VCaP (cell line): Measurements from ENCODE around the gene SLX4.

ENCODE experiments used
- H3K27ac ChIP-seq: fragments of 450-650 bp; 2 replicates; pipeline ENCODE4 v1.5.1; 2017
- CTCF ChIP-seq: fragments of 450-650 bp; conservative IDR thresholded peaks from 2 replicates; pipeline ENCODE4 v1.5.1; 2017; ENCODE audit warnings: mild to moderate bottlenecking, moderate library complexity

The SLX4 gene

DNA sequence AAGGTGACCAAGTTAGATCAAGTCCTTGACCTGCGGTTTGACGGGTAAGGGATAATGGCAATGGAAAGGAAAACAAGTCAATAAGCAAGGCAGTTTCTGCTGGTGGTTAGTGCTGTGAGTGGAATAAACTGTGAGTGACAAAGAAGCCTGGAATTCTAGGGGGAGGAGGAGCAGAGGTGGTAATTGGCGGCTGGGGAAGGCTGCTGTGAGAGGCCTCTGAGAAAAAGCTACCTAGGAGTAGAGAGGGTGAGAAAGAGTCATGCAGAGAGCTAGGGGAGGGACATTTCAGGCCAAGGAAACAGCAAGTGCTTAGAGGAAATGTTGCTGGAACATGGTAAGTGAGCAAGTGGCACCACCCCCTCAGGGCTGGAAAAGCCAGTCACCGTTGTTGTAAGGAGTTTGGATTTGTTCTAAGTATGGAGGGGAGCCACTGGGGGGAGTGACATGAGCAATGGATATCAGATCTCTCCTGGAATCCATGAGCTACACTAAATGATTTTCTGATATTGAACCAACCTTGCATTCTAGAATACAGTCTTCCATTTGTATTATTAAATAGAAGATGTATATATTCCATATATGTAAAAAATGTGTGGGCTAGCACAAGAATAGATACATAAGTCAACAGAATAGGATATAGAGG lies 40.9 kb downstream of the SLX4 start:
- no peak for TF ChIP-seq CTCF
- no peak overlapping the region for H3K27ac ChIP-seq

DNA sequence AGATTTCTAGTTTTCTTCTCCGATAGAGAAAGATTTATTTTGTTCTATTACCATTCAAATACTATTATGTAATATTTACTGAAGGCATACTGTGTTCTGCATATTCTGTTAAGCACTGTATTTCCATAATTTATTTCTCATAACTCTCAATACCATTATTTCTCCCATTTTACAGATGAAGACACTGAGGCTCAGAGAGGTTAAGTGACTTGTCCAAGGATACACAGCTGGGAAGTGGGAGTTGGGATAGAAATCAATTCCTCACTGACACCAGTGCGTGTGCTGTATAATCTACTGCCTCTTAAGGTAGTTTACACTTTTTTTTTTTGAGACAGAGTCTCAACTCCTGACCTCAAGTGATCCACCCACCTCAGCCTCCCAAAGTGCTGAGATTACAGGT lies 41.6 kb downstream of the SLX4 start:
- no peak for TF ChIP-seq CTCF
- no peak overlapping the region for H3K27ac ChIP-seq

- no peak for TF ChIP-seq CTCF
- no peak overlapping the region for H3K27ac ChIP-seq
Measured at GRCh38 chr16:3566990-3567389, 44.4 kb downstream of the SLX4 start.

GRCh38 chr16:3564889-3565141 lies 46.6 kb downstream of the SLX4 start:
- TF ChIP-seq CTCF, result no peak
- H3K27ac ChIP-seq, result no peak overlapping the region

DNA sequence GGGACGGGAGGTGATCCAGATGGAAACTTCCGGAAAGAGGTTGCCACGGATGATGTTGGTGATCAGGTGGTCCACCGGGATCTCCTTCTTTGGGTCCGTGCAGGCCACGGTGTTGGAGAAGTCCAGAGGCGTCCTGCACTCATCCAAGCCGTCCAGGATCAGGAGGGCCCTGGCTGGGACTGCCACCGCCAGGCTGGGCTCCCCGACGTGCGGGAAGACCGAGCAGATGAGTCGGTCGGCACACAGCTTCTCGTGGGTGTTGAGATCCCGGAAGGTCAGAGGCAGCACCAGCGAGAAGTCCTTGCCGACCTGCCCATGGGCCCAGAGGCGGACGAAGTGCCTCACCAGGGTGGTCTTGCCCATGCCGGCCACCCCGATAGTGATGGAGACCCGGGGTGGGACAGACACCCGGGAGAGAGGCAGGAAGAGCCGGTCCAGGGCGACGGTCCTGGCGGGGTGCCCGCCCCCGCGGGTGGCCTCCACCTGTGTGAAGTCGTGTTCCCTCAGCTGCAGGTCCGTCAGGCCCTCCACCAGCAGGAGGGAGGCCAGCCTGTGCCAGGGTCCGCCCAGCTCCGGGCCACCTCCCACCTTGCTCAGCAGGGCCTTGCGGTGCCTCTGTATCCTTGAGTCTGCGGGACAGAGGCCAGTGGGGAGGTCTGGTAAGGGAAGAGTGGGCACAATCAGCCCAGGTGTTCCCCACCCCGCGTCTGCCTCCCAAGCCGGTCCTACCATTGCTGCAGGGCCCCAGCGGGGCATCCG lies 47.1 kb downstream of the SLX4 start:
- no peak overlapping the region for H3K27ac ChIP-seq
- no peak for TF ChIP-seq CTCF

DNA sequence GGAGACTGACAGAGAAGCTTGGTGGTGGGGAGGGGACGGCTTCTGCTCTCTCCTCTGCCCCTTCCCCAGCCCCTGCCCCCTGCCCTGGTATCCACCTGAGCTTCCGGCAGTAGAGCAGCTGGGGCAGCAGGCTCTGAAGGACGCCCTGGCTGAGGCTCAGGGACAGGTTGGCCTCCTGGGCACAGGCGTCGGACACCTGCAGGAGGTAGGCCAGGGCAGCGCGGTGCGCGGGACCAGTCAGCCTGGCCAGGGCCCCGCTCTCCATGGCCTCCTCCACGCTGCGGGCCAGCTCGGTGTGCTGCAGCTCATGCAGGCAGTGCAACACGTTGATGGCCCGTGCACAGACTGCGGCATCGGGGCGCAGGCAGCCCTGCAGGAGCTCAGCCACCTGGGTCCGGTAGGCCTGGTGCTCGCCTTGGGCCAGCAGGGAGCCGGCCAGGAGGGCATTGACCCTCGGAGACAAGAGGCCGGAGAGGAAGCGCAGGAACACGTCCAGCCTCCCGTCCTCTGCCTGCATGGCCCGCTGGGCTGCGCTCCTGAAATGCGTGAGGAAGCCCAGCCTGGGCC lies 48.4 kb downstream of the SLX4 start:
- no peak for TF ChIP-seq CTCF
- H3K27ac ChIP-seq, result no peak overlapping the region

DNA sequence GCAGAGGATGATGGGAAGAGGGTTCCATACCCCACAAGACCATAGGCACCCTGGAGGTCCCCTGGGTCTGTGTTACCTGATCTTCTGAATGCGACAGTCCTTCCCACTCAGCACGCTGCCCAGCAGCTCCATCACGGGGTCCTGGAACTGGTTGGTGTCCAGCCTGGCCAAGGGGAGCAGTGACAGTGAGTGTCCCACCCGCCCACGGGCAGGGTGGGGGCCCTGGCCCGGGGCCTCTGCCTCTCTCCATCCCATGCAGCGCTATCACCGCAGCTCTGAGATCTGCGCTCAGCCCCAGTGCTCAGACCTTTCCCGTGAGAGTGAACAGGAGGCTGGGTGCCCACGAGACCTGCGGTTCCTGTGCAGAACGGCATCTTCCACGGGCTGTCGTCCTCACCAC lies 49.8 kb downstream of the SLX4 start:
- TF ChIP-seq CTCF, result no peak
- no peak overlapping the region for H3K27ac ChIP-seq
